Measurements from ENCODE around the gene MRPS33.

GRCh38 chr7:141014125-141014523 lies 628 bp downstream of the MRPS33 start:
- TF ChIP-seq GABPA (IDR thresholded peaks at IDR 0.05 in 1 of 2, conservative IDR thresholded peaks at IDR 0.05 in 1 of 2) (no peak), SP1 (IDR thresholded peaks at IDR 0.05) (no peak), ATF3 (IDR thresholded peaks at IDR 0.05) (no peak), CTCF (IDR thresholded peaks at IDR 0.05; ENCODE audit: low read depth, low read length, missing input control) (no peak), REST (IDR thresholded peaks at IDR 0.05) (no peak), RAD21 (IDR thresholded peaks at IDR 0.05) (no peak), ZBTB33 (IDR thresholded peaks at IDR 0.05) (no peak)

All from liver (tissue), 3 donors.